ENCODE results near the gene PLET1.

PLET1 gene

DNA sequence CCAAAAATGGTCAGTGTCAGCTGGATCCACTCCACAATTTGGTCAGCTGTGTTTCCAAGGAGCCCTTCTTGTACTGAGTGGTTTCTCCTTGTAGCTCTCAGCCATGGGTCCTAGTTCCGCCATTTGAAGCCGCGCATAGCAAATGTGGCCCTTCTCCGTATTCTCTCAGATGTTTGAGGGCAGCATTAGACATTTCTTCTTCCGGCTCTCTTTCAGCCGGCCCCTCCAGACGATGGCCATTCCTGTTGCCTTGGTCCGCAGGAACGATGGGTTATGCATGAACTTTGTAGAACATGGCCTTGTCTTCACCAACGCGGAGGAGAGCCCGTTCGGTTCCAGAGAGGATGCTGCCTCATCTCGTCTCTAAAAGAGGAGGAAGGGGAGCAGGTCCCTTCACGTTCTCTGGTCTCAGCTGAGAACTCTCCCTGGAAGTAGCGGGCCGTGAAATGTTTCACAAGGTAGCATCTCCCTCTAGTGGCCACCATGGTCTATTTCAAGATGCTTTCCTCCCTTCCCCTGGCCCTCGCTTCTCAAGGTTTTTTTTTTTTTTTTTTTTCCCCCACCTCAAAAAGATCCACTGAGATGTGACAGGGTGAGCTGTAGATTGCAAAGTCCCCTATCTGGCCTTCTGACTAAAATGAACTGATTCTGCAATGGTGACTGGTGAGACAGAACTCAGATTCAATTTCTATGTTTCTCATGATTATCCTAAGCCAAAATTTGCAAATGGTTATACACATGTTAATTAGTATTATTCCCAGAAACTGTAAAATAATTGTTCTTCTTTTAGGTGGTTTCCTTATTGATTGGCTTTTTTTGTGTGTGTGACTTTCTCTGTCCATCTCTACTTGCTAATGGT lies 19.8 kb upstream of the PLET1 start:
- no peaks in the 10 kb centered on the region; the same call in 1 of the 2 replicates for H3K27me3 ChIP-seq (ENCODE audit: control insufficient read depth, insufficient read depth, low read length)
- peak overlapping the region; percentile 73 for H3K4me3 ChIP-seq (ENCODE audit: low read depth, low read length)
- no peaks in the 10 kb centered on the region for H3K36me3 ChIP-seq (ENCODE audit: control insufficient read depth, insufficient read depth, low read length)
- H3K9ac ChIP-seq (ENCODE audit: low read length), result peak overlapping the region; percentile 35
- peaks cover 9% of the 10 kb centered on the region; the same call in 1 of the 2 replicates for H3K4me1 ChIP-seq (ENCODE audit: control insufficient read depth, insufficient read depth, low read length)
- no peaks in the 10 kb centered on the region for H3K9me3 ChIP-seq (ENCODE audit: control insufficient read depth, insufficient read depth, low read depth, low read length)
- no peak overlapping the region for H3K27ac ChIP-seq (ENCODE audit: low read depth, low read length)

DNA sequence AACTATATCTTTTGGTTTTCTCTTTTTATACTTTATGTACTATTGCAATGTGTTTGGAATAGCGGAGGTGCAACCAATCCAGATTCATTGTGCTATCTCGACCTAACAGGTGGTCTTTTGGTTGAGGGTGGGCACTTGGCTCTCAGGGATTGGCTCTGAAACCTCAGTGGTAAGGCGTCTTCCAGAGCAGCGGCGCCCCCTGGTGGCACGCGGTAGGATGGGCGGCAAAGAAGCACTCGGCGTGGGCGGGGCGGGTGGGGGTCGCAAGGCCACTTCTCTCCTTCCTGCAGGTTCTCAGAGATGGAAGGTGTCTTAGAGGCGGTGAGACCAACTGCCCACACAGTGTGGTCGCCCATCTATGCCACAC lies 19.2 kb upstream of the PLET1 start:
- no peaks in the 10 kb centered on the region for H3K36me3 ChIP-seq (ENCODE audit: control insufficient read depth, insufficient read depth, low read length)
- peak overlapping the region; percentile 73 for H3K4me3 ChIP-seq (ENCODE audit: low read depth, low read length)
- peaks cover 14% of the 10 kb centered on the region for H3K4me1 ChIP-seq (ENCODE audit: control insufficient read depth, insufficient read depth, low read length)
- no peak overlapping the region for H3K27ac ChIP-seq (ENCODE audit: low read depth, low read length)
- H3K9me3 ChIP-seq (ENCODE audit: control insufficient read depth, insufficient read depth, low read depth, low read length), result no peaks in the 10 kb centered on the region
- no peak overlapping the region for H3K9ac ChIP-seq (ENCODE audit: low read length)
- no peaks in the 10 kb centered on the region; the same call in 1 of the 2 replicates for H3K27me3 ChIP-seq (ENCODE audit: control insufficient read depth, insufficient read depth, low read length)

DNA sequence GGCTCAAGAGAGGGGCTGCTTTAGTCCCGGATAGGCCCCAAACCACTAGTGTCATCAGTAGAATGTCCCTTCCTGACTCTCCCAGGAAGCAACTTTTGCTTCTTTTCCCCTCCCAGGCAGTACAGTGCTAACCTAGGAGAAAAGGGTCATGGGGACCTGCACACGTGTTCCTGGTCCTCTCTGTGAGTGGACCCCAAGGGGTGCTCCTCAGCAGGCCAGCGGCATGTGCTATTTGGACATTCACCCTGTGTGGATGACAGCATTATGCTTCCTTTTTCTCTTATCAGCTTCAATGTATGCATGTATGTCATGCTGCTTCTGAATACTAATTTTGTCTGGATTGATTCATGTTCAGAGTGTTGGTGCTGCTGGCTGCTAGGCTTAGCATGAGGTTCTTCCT lies 18.1 kb upstream of the PLET1 start:
- H3K4me3 ChIP-seq (ENCODE audit: low read depth, low read length), result no peak overlapping the region
- H3K9ac ChIP-seq (ENCODE audit: low read length), result no peak overlapping the region
- H3K4me1 ChIP-seq (ENCODE audit: control insufficient read depth, insufficient read depth, low read length), result peaks cover 14% of the 10 kb centered on the region
- no peaks in the 10 kb centered on the region for H3K9me3 ChIP-seq (ENCODE audit: control insufficient read depth, insufficient read depth, low read depth, low read length)
- no peak overlapping the region for H3K27ac ChIP-seq (ENCODE audit: low read depth, low read length)
- H3K36me3 ChIP-seq (ENCODE audit: control insufficient read depth, insufficient read depth, low read length), result no peaks in the 10 kb centered on the region
- H3K27me3 ChIP-seq (ENCODE audit: control insufficient read depth, insufficient read depth, low read length), result no peaks in the 10 kb centered on the region

DNA sequence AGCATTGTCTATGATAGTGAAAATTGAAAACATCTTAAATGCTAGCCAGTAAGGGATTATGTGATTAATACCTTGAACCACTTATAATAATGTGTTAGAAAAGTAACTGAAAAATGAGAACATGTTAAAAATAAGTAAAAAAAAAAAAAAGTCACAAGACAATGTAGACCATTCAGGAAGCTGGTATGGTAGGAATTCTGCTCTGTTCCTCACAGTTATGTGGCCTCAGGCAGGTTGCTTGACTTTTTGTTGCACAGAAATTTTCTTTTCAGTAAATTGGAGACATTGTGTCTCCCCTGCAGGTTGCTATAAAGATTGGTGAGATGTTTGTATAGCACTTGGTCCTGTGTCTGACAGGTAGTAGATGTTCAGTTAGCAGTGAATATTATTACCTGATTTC lies 17.3 kb upstream of the PLET1 start:
- Histone ChIP-seq H3K4me1 (ENCODE audit: control insufficient read depth, insufficient read depth, low read length) (peaks cover 14% of the 10 kb centered on the region), H3K4me3 (ENCODE audit: low read depth, low read length) (no peak overlapping the region), H3K36me3 (ENCODE audit: control insufficient read depth, insufficient read depth, low read length) (no peaks in the 10 kb centered on the region), H3K9me3 (ENCODE audit: control insufficient read depth, insufficient read depth, low read depth, low read length) (no peaks in the 10 kb centered on the region), H3K9ac (ENCODE audit: low read length) (no peak overlapping the region), H3K27ac (ENCODE audit: low read depth, low read length) (no peak overlapping the region), H3K27me3 (ENCODE audit: control insufficient read depth, insufficient read depth, low read length) (no peaks in the 10 kb centered on the region)

DNA sequence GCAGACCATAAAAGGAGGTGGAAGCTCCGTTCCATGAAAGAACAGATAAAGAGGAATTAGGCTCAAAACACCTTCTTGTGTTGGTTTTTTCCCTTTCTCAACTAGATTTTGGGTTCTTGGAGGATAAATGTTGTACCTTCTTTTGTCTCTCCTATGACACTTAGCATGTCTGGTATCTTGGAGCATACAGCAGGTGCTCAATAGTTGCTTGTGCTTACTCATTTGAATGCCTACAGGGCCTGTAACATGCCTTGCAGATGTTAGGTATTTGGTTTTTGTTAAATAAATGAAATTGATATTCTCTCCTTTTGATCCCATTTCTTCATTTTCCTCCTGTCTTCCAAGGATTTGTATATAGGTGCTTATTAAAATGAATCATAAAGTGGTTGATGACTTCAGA lies 16.4 kb upstream of the PLET1 start:
- H3K4me3 ChIP-seq (ENCODE audit: low read depth, low read length), result no peak overlapping the region
- H3K4me1 ChIP-seq (ENCODE audit: control insufficient read depth, insufficient read depth, low read length), result peaks cover 14% of the 10 kb centered on the region
- H3K9me3 ChIP-seq (ENCODE audit: control insufficient read depth, insufficient read depth, low read depth, low read length), result no peaks in the 10 kb centered on the region
- no peaks in the 10 kb centered on the region for H3K27me3 ChIP-seq (ENCODE audit: control insufficient read depth, insufficient read depth, low read length)
- H3K9ac ChIP-seq (ENCODE audit: low read length), result no peak overlapping the region
- no peak overlapping the region for H3K27ac ChIP-seq (ENCODE audit: low read depth, low read length)
- no peaks in the 10 kb centered on the region for H3K36me3 ChIP-seq (ENCODE audit: control insufficient read depth, insufficient read depth, low read length)

DNA sequence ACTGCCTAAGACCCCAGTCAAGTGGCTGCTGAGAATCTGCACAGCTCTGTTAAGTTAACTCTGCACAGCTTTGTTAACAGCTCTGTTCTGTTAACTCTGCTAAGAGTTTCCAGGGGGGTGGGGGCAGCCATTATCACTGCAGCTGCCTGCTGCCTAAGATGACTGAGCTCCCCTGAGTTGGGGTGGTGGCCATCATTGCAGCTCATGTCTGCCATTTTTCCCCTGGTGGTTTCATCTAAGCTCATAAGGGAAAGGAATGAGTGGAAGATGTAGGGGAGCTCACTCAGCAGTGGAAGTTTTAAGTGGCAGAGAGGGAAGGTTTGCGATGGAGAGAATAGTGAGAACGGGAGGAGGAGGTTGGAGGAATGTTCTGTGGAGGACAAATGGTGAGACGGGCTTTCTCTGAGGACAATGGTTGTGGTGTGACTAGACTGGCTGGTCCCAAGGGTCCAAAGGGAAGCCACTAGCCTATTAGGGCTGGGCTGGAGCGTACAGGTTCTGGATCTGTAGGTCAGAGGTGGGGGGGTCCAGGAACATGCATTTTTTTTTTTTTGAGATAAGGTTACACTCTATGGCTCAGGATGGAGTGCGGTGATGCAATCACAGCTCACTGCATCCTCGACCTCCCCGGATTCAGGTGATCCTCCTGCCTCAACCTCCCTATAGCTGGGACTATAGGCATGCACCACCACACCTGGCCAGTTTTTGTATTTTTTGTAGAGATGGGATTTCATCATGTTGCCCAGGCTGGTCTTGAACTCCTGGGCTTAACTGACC lies 13.5 kb upstream of the PLET1 start:
- H3K4me3 ChIP-seq (ENCODE audit: low read depth, low read length), result no peak overlapping the region
- no peak overlapping the region for H3K27ac ChIP-seq (ENCODE audit: low read depth, low read length)
- H3K27me3 ChIP-seq (ENCODE audit: control insufficient read depth, insufficient read depth, low read length), result no peaks in the 10 kb centered on the region
- H3K9me3 ChIP-seq (ENCODE audit: control insufficient read depth, insufficient read depth, low read depth, low read length), result no peaks in the 10 kb centered on the region
- peaks cover 18% of the 10 kb centered on the region for H3K4me1 ChIP-seq (ENCODE audit: control insufficient read depth, insufficient read depth, low read length)
- no peaks in the 10 kb centered on the region for H3K36me3 ChIP-seq (ENCODE audit: control insufficient read depth, insufficient read depth, low read length)
- no peak overlapping the region for H3K9ac ChIP-seq (ENCODE audit: low read length)

DNA sequence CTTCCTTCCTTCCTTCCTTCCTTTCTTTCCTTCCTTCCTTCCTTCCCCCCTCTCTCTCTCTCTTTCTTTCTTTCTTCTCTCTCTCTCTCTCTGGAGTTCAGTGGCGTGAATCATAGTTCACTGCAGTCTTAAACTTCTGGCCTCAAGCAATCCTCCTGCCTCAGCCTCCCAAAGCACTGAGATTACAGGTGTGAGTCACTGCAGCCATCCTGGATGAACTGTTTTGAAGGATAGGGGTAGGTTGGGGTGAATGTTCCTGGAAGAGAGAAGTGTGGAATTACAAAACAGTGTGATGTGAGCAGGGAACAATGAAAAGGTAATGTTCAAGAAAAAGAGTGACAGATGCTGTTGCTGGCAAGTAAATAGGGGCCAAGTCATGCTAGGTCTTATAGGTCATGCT lies 12.4 kb upstream of the PLET1 start:
- no peak overlapping the region for H3K9ac ChIP-seq (ENCODE audit: low read length)
- H3K4me3 ChIP-seq (ENCODE audit: low read depth, low read length), result no peak overlapping the region
- peaks cover 18% of the 10 kb centered on the region for H3K4me1 ChIP-seq (ENCODE audit: control insufficient read depth, insufficient read depth, low read length)
- H3K27ac ChIP-seq (ENCODE audit: low read depth, low read length), result no peak overlapping the region
- H3K36me3 ChIP-seq (ENCODE audit: control insufficient read depth, insufficient read depth, low read length), result no peaks in the 10 kb centered on the region
- no peaks in the 10 kb centered on the region for H3K27me3 ChIP-seq (ENCODE audit: control insufficient read depth, insufficient read depth, low read length)
- no peaks in the 10 kb centered on the region for H3K9me3 ChIP-seq (ENCODE audit: control insufficient read depth, insufficient read depth, low read depth, low read length)

DNA sequence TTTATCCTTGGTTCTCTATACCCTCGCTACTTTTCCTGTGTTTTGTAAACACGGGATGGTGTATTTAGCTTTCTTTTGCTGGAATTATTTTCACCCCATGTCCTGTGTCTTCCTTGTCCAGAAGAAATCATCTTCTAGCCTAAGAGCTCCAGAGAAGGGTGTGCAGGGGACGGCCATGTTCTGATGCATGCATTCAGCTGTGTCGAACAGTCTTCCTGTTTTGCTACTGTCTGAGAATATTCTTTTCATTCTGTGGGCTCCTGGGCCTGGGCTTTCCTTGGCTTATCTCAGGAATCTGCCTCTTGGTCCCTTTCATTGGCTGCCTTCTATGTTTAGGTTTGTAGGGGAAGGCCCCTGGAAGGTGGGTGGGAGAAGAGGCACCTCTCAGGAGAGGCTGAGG lies 10.6 kb upstream of the PLET1 start:
- Histone ChIP-seq H3K27ac (ENCODE audit: low read depth, low read length) (no peak overlapping the region), H3K27me3 (ENCODE audit: control insufficient read depth, insufficient read depth, low read length) (no peaks in the 10 kb centered on the region), H3K4me1 (ENCODE audit: control insufficient read depth, insufficient read depth, low read length) (peaks cover 14% of the 10 kb centered on the region), H3K4me3 (ENCODE audit: low read depth, low read length) (no peak overlapping the region), H3K9ac (ENCODE audit: low read length) (no peak overlapping the region), H3K9me3 (ENCODE audit: control insufficient read depth, insufficient read depth, low read depth, low read length) (no peaks in the 10 kb centered on the region), H3K36me3 (ENCODE audit: control insufficient read depth, insufficient read depth, low read length) (no peaks in the 10 kb centered on the region)

DNA sequence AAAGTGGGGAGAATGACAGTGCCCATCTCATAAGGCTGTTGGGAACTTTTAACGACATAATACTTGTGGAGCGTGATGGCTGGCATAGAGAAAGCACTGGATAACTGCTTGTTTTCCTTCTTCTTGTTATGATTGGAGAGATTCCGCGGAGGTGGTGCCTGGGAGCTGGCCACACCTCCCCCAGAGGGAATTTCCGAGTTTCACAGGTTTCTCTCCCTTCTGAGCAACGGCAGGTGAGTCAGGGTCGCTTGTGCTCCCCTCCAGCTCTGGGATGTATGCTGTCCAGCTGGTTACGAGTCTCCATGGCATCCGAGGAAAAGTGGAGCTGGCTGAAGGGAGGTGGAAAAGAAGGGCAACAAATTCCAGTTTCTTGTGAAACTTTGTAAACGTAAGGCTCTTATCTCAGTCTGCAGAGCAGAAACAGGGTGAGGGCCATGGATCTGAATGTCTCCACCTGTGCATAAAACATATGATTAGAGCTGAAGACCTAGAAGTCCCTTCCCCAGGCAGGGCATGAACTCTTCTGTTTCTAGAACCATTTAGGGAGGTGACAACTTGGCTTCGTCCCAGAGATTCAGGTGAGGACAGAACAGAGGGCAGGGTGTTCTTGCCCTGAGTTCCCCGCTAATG lies 10.0 kb upstream of the PLET1 start:
- no peak overlapping the region for H3K9ac ChIP-seq (ENCODE audit: low read length)
- no peaks in the 10 kb centered on the region for H3K9me3 ChIP-seq (ENCODE audit: control insufficient read depth, insufficient read depth, low read depth, low read length)
- H3K4me3 ChIP-seq (ENCODE audit: low read depth, low read length), result peak overlapping the region; percentile 22; the same call in 1 of the 2 replicates
- no peak overlapping the region for H3K27ac ChIP-seq (ENCODE audit: low read depth, low read length)
- H3K27me3 ChIP-seq (ENCODE audit: control insufficient read depth, insufficient read depth, low read length), result no peaks in the 10 kb centered on the region
- peaks cover 13% of the 10 kb centered on the region; the same call in 1 of the 2 replicates for H3K4me1 ChIP-seq (ENCODE audit: control insufficient read depth, insufficient read depth, low read length)
- H3K36me3 ChIP-seq (ENCODE audit: control insufficient read depth, insufficient read depth, low read length), result no peaks in the 10 kb centered on the region

DNA sequence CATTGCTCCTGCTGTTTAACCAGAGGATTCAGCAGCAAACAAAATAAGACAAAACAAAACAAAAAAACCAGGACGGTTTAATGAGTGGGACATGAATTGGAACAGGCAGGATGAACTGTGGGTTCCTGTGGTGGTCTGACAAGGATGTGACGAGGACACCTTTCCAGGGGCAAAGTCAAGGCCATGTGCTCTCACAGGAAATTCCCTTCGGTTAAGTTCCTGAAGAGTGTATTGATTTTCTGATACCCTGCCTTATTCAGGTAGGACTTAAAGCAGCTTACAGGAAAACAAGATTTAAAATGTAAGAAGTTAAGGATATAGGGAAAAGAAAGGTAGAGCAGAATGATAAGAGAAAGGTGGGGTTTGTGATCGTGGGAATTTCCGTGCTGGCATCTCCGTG lies 8.5 kb upstream of the PLET1 start:
- H3K4me3 ChIP-seq (ENCODE audit: low read depth, low read length), result no peak overlapping the region
- no peaks in the 10 kb centered on the region for H3K36me3 ChIP-seq (ENCODE audit: control insufficient read depth, insufficient read depth, low read length)
- H3K4me1 ChIP-seq (ENCODE audit: control insufficient read depth, insufficient read depth, low read length), result peaks cover 8% of the 10 kb centered on the region; the same call in 1 of the 2 replicates
- no peak overlapping the region for H3K27ac ChIP-seq (ENCODE audit: low read depth, low read length)
- H3K9me3 ChIP-seq (ENCODE audit: control insufficient read depth, insufficient read depth, low read depth, low read length), result no peaks in the 10 kb centered on the region
- no peak overlapping the region for H3K9ac ChIP-seq (ENCODE audit: low read length)
- no peaks in the 10 kb centered on the region for H3K27me3 ChIP-seq (ENCODE audit: control insufficient read depth, insufficient read depth, low read length)

DNA sequence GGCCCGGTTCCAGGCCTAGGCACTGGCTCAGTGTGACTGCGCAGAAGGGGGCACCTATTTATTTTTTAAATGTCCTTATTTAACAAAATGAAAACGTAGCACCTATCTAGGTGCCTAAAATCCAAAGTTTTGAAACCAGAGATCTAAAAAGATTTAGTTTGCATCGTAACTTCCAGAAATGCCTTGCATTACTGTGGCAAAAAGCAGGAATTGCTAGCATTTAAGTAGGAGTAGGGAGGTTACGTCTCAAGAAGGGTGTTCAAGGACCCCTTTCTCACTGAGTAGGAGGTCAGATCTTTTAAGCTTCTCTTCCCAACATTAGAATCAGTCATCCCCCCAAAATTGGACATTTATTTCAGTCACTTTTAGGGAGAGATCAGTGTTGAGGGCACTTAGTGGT lies 7.7 kb upstream of the PLET1 start:
- H3K4me1 ChIP-seq (ENCODE audit: control insufficient read depth, insufficient read depth, low read length), result peaks cover 8% of the 10 kb centered on the region; the same call in 1 of the 2 replicates
- no peaks in the 10 kb centered on the region for H3K36me3 ChIP-seq (ENCODE audit: control insufficient read depth, insufficient read depth, low read length)
- H3K27me3 ChIP-seq (ENCODE audit: control insufficient read depth, insufficient read depth, low read length), result no peaks in the 10 kb centered on the region
- H3K4me3 ChIP-seq (ENCODE audit: low read depth, low read length), result no peak overlapping the region
- no peaks in the 10 kb centered on the region for H3K9me3 ChIP-seq (ENCODE audit: control insufficient read depth, insufficient read depth, low read depth, low read length)
- H3K27ac ChIP-seq (ENCODE audit: low read depth, low read length), result no peak overlapping the region
- H3K9ac ChIP-seq (ENCODE audit: low read length), result no peak overlapping the region
